Mammary epithelial cell (primary cell): ENCODE measurements around the gene EPHB6.

ENCODE experiments used
- EZH2 ChIP-seq: IDR thresholded peaks from 2 replicates; pipeline ENCODE4 v1.6.1; 2012; ENCODE audit warnings: low read length, inconsistent platforms, borderline replicate concordance
- TF ChIP-seq, protein P1 (sequence below), 2 donors: IDR thresholded peaks in 1 of 2; conservative IDR thresholded peaks in 1 of 2; 2 replicates each; pipeline ENCODE4 v1.5.1; 2011 to 2012; ENCODE audit warnings: inconsistent platforms in 2 of 2, low read length in 2 of 2, mild to moderate bottlenecking in 2 of 2, control low read depth in 1 of 2, low read depth in 1 of 2; ENCODE audit not compliant: insufficient read depth in 1 of 2; ENCODE audit errors: extremely low read depth in 1 of 2

DNA sequence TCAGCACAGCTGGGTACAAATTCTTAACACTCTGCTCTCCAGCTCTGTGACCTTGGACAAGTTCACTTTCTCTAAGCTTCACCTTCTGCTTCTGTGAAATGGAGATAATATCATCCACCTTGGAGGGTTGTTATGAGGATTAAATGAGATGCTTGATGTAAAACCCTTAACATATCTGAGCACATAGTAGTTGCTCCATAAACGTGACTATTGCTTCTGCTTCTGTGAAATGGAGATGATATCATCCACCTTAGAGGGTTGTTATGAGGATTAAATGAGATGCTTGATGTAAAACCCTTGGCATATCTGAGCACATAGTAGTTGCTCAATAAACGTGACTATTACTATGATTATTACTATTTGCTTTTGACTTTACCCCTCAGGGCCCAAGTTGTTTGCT is 14.6 kb downstream of the EPHB6 start:
- TF ChIP-seq, protein P1, sequence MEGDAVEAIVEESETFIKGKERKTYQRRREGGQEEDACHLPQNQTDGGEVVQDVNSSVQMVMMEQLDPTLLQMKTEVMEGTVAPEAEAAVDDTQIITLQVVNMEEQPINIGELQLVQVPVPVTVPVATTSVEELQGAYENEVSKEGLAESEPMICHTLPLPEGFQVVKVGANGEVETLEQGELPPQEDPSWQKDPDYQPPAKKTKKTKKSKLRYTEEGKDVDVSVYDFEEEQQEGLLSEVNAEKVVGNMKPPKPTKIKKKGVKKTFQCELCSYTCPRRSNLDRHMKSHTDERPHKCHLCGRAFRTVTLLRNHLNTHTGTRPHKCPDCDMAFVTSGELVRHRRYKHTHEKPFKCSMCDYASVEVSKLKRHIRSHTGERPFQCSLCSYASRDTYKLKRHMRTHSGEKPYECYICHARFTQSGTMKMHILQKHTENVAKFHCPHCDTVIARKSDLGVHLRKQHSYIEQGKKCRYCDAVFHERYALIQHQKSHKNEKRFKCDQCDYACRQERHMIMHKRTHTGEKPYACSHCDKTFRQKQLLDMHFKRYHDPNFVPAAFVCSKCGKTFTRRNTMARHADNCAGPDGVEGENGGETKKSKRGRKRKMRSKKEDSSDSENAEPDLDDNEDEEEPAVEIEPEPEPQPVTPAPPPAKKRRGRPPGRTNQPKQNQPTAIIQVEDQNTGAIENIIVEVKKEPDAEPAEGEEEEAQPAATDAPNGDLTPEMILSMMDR (conservative IDR thresholded peaks at IDR 0.05 in 1 of 2, IDR thresholded peaks at IDR 0.05 in 1 of 2; ENCODE audit: extremely low read depth in 1 of 2, insufficient read depth in 1 of 2, low read depth in 1 of 2, low read length in 2 of 2) = no peak
- no peak for TF ChIP-seq EZH2
